GM12878 (cell line): ENCODE results near the gene PDE8B. TPM values are rescaled to one million over a fixed set of nuclear protein-coding genes. Genes with fewer than 3 reads are reported as not detected.

Experiments used
- ATAC-seq: fragments of 200-7000 bp; cut with Tn5 transposase; 3 replicates; pipeline ENCODE4 v1.9.1; 2020; ENCODE audit warnings: mild to moderate bottlenecking, moderate library complexity
- BruUV-seq: library from RNA; stranded (reverse); fragments of 400-500 nt; replicated peaks from 2 replicates; lab custom pipeline; 2021; lab: Mats Ljungman, UMichigan
- CTCF ChIA-PET: fragments of 300-600 bp; sonication (Branson Sonifier 250); formaldehyde crosslinking; extraction: SDS; loops from one replicate; lab custom pipeline; 2021; ENCODE audit warnings: inconsistent platforms; lab: Yijun Ruan, JAX
- POLR2A ChIA-PET: fragments of 350-600 bp; formaldehyde crosslinking; extraction: SDS; loops from one replicate; lab custom pipeline; 2021; ENCODE audit warnings: inconsistent platforms; lab: Charles Lee
- RAD21 ChIA-PET: fragments of 300-600 bp; sonication (Branson Sonifier 250); formaldehyde crosslinking; loops from one replicate; lab custom pipeline; 2023; ENCODE audit warnings: antibody characterized with exemption; ENCODE audit not compliant: unreplicated experiment; lab: Charles Lee
- SMC1A ChIA-PET: fragments of 300-600 bp; sonication (Branson Sonifier 250); formaldehyde crosslinking; loops from one replicate; lab custom pipeline; 2023; ENCODE audit not compliant: unreplicated experiment, uncharacterized antibody; lab: Charles Lee
- DNase-seq: peaks from one replicate; pipeline ENCODE4 v3.0.0-alpha.2; 2011; ENCODE audit warnings: low read depth, low spot score
- FAIRE-seq: peaks from 3 replicates; lab custom pipeline; 2011; peaks lifted over from hg19 to GRCh38; lab: Jason Lieb, UNC
- H2AFZ ChIP-seq: 2 replicates; pipeline ENCODE4 v1.6.0; 2011; ENCODE audit warnings: low read depth, low read length, control low read depth; ENCODE audit not compliant: control insufficient read depth
- H3K27ac ChIP-seq: 2 replicates; pipeline ENCODE4 v1.5.1; 2011; ENCODE audit warnings: control low read depth; ENCODE audit not compliant: control insufficient read depth, insufficient read depth
- H3K27me3 ChIP-seq, 2 experiments: replicated peaks in 1 of 2; 2 replicates each; pipeline versions ENCODE4 v1.6.0 to v1.6.1; 2011; ENCODE audit warnings: low read length in 1 of 2; ENCODE audit not compliant: control insufficient read depth in 2 of 2, insufficient read depth in 2 of 2
- H3K36me3 ChIP-seq, 2 experiments: 2 replicates each; pipeline ENCODE4 v1.5.1; 2011; ENCODE audit warnings: low read length in 1 of 2; ENCODE audit not compliant: control insufficient read depth in 2 of 2, insufficient read depth in 2 of 2
- H3K4me1 ChIP-seq: 2 replicates; pipeline ENCODE4 v1.6.1; 2011; ENCODE audit warnings: mild to moderate bottlenecking, low read length, moderate library complexity, mixed read lengths; ENCODE audit not compliant: control insufficient read depth, insufficient read depth
- H3K4me2 ChIP-seq: 2 replicates; pipeline ENCODE4 v1.6.0; 2011; ENCODE audit warnings: control low read depth; ENCODE audit not compliant: control insufficient read depth, insufficient read depth
- H3K4me3 ChIP-seq: fragments of 200-600 bp; sonication (generic); 2 replicates; pipeline ENCODE4 v1.5.1; 2016
- H3K79me2 ChIP-seq: 2 replicates; pipeline ENCODE4 v1.6.0; 2011; ENCODE audit warnings: low read length; ENCODE audit not compliant: control insufficient read depth, insufficient read depth
- H3K9ac ChIP-seq: 2 replicates; pipeline ENCODE4 v1.8.0; 2011; ENCODE audit warnings: low read length, control low read depth, mixed read lengths; ENCODE audit not compliant: control insufficient read depth, insufficient read depth
- H3K9me3 ChIP-seq: replicated peaks from 3 replicates; pipeline ENCODE4 v1.5.1; 2011; ENCODE audit warnings: mild to moderate bottlenecking, low read length; ENCODE audit not compliant: control insufficient read depth, insufficient read depth
- H4K20me1 ChIP-seq: 2 replicates; pipeline ENCODE4 v1.6.0; 2011; ENCODE audit not compliant: control insufficient read depth, insufficient read depth
- CHD1 ChIP-seq: IDR thresholded peaks from 2 replicates; pipeline ENCODE4 v1.6.1; 2012; ENCODE audit warnings: low read depth, low read length, improper control_type of control experiment
- CREM ChIP-seq: IDR thresholded peaks from 2 replicates; pipeline ENCODE4 v1.6.1; 2014; ENCODE audit warnings: antibody characterized with exemption, low read depth
- EP300 ChIP-seq, 2 experiments: fragments of 150-350 bp in 1 of 2; IDR thresholded peaks; 2 replicates each; pipeline ENCODE4 v1.6.1; 2011 to 2012; ENCODE audit warnings: low read depth in 2 of 2, low read length in 2 of 2, borderline replicate concordance in 1 of 2, improper control_type of control experiment in 1 of 2, inconsistent platforms in 1 of 2; ENCODE audit not compliant: control insufficient read depth in 1 of 2
- HCFC1 ChIP-seq: fragments of 150-350 bp; IDR thresholded peaks from 2 replicates; pipeline ENCODE4 v1.6.1; 2014; ENCODE audit warnings: low read length
- IRF3 ChIP-seq: fragments of 450-650 bp; IDR thresholded peaks from 2 replicates; pipeline ENCODE4 v1.6.1; 2014; ENCODE audit warnings: mild to moderate bottlenecking
- PKNOX1 ChIP-seq: fragments of 450-650 bp; IDR thresholded peaks from 2 replicates; pipeline ENCODE4 v1.6.1; 2016; ENCODE audit warnings: mild to moderate bottlenecking
- POLR2AphosphoS2 ChIP-seq: IDR thresholded peaks from 2 replicates; pipeline ENCODE4 v1.6.1; 2011; ENCODE audit warnings: low read depth, mild to moderate bottlenecking, low read length, improper control_type of control experiment, moderate library complexity
- WGBS: methylation state at CpG from one replicate; pipeline ENCODE4 v1.1.6; 2016; ENCODE audit warnings: low lambda C conversion rate; ENCODE audit not compliant: insufficient replicate concordance, insufficient coverage; ENCODE audit errors: missing lambda C conversion rate; 5-methylcytosine and 5-hydroxymethylcytosine counted together
- in situ Hi-C: fragments of 300-500 bp; cut with MboI; formaldehyde crosslinking; loops from 9 replicates; pipeline ENCODE4 v1.14.3; 2018; ENCODE audit warnings: mixed read lengths
- intact Hi-C: fragments of 100-400 bp; cut with micrococcal nuclease; formaldehyde crosslinking; loops from one replicate; pipeline ENCODE4 v1.14.2; 2022; ENCODE audit not compliant: unreplicated experiment
- polyA plus RNA-seq, 11 experiments: library from polyadenylated mRNA; depleted of rRNA in 4 of 11; unstranded in 6 of 11; stranded (reverse) in 5 of 11; fragments of >200 nt; fragmentation: Nextera tagmentation in 4 of 11; fragmentation: Illumina TruSeq in 1 of 11; extraction: Ambion mirVana in 4 of 11; extraction: Trizol in 1 of 11; gene quantifications; 1 replicate in 1 of 11; 2 replicates in 10 of 11; pipeline versions ENCODE4 v1.2.1 to v1.2.3, GENCODE V29; 2011 to 2016; ENCODE audit warnings: inconsistent platforms in 2 of 11, missing spikeins in 2 of 11, low read depth in 1 of 11
- total RNA-seq, 4 experiments: library from RNA; depleted of rRNA in 3 of 4; stranded (reverse); fragments of >200 nt in 3 of 4; fragmentation: Illumina TruSeq in 1 of 4; extraction: Trizol in 1 of 4; gene quantifications; 2 replicates each; pipeline versions ENCODE4 v1.2.1 to v1.2.3, GENCODE V29; 2013 to 2021

The PDE8B gene
- total and polyA plus RNA-seq, 10 of the 15 experiments (the other 5 are each of a cell fraction or from before 2014, with no cell fraction given) = 0.03 to 0.44 (median 0.20) TPM; not detected in 3

GRCh38 chr5:77224672-77225355 is 14.3 kb downstream of the PDE8B start:
- no TSS peak for BruUV-seq

More at GRCh38 chr5:77224672-77225355, 14.3 kb downstream of the PDE8B start:
- intact Hi-C loops = no loop called here
- WGBS = 0% methylated on average over 1 of the region's 1 CpG
- no peak for FAIRE-seq
- ChIA-PET RAD21 (no interaction called here), POLR2A (no interaction called here), CTCF (no interaction called here), SMC1A (no interaction called here)
- DNase-seq = no peak
- no peak overlapping the region for H3K9ac ChIP-seq
- H3K4me3 ChIP-seq = no peak overlapping the region
- in situ Hi-C loops = no loop called here
- no peaks in the 10 kb centered on the region for H3K4me1 ChIP-seq
- no peak for ATAC-seq
- H4K20me1 ChIP-seq = no peaks in the 10 kb centered on the region
- H3K9me3 ChIP-seq = peaks cover 2% of the 10 kb centered on the region; the same call in 2 of the 3 replicates
- no peaks in the 10 kb centered on the region for H3K36me3 ChIP-seq
- no peak for TF ChIP-seq EP300 (IDR thresholded peaks at IDR 0.05; ENCODE audit: borderline replicate concordance in 1 of 2, control insufficient read depth in 1 of 2, low read depth in 2 of 2, low read length in 2 of 2)
- no peak for TF ChIP-seq IRF3
- TF ChIP-seq CREM = no peak
- no peak for TF ChIP-seq POLR2AphosphoS2
- TF ChIP-seq PKNOX1 = no peak
- no peak for TF ChIP-seq HCFC1
- no peak for TF ChIP-seq CHD1
- no peak overlapping the region for H3K4me2 ChIP-seq
- no peak overlapping the region for H3K27ac ChIP-seq
- peaks cover 0 to 3% of the 10 kb centered on the region in 2 experiments; a peak in 2 of 4 replicates for H3K27me3 ChIP-seq
- no peaks in the 10 kb centered on the region for H3K79me2 ChIP-seq
- no peak overlapping the region for H2AFZ ChIP-seq
